Neural progenitor cell (in vitro differentiated cells): ENCODE data around the gene USP48. TPM values are rescaled to one million over a fixed set of nuclear protein-coding genes. Genes with fewer than 3 reads are reported as not detected.

Source experiments
- DNase-seq: peaks from one replicate; pipeline ENCODE4 v3.0.0-alpha.2; 2016; ENCODE audit warnings: low spot score
- H2AFZ ChIP-seq: fragments of 200-600 bp; sonication (generic); replicated peaks from 2 replicates; pipeline ENCODE4 v1.6.1; 2016; ENCODE audit warnings: antibody characterized with exemption
- H3F3A ChIP-seq: fragments of 200-600 bp; sonication (generic); 2 replicates; pipeline ENCODE4 v1.6.1; 2016; ENCODE audit warnings: antibody characterized with exemption, low read depth
- H3K27ac ChIP-seq: fragments of 200-600 bp; sonication (generic); 2 replicates; pipeline ENCODE4 v1.5.1; 2016; ENCODE audit warnings: mild to moderate bottlenecking
- H3K27me3 ChIP-seq: fragments of 200-600 bp; sonication (generic); 2 replicates; pipeline ENCODE4 v1.6.1; 2016; ENCODE audit warnings: mild to moderate bottlenecking, moderate library complexity
- H3K36me3 ChIP-seq: fragments of 200-600 bp; sonication (generic); 2 replicates; pipeline ENCODE4 v1.5.1; 2016
- H3K4me1 ChIP-seq: fragments of 200-600 bp; sonication (generic); 2 replicates; pipeline ENCODE4 v1.6.1; 2016; ENCODE audit warnings: mixed run types
- H3K4me2 ChIP-seq: fragments of 200-600 bp; sonication (generic); 2 replicates; pipeline ENCODE4 v1.6.1; 2016
- H3K4me3 ChIP-seq: fragments of 200-600 bp; sonication (generic); 2 replicates; pipeline ENCODE4 v1.5.1; 2016
- H3K79me2 ChIP-seq: fragments of 200-600 bp; sonication (generic); 2 replicates; pipeline ENCODE4 v1.6.1; 2016; ENCODE audit warnings: low read depth
- H3K9ac ChIP-seq: fragments of 200-600 bp; sonication (generic); 2 replicates; pipeline ENCODE4 v1.6.1; 2016
- H3K9me3 ChIP-seq: fragments of 200-600 bp; sonication (generic); 2 replicates; pipeline ENCODE4 v1.5.1; 2016; ENCODE audit warnings: low read depth
- H4K20me1 ChIP-seq: fragments of 200-600 bp; sonication (generic); 2 replicates; pipeline ENCODE4 v1.6.1; 2016; ENCODE audit warnings: low read depth
- H3K27ac Mint-ChIP-seq: 3 replicates; pipeline ENCODE4 v1.8.0; 2021; ENCODE audit warnings: mixed read lengths
- H3K27me3 Mint-ChIP-seq: 2 replicates; pipeline ENCODE4 v1.8.0; 2022; ENCODE audit warnings: low read depth, mild to moderate bottlenecking, inconsistent platforms, moderate library complexity, mixed read lengths; ENCODE audit not compliant: insufficient read depth
- H3K36me3 Mint-ChIP-seq: 3 replicates; pipeline ENCODE4 v1.8.0; 2021; ENCODE audit warnings: mixed read lengths
- H3K4me1 Mint-ChIP-seq: 3 replicates; pipeline ENCODE4 v1.8.0; 2021; ENCODE audit warnings: mixed read lengths
- H3K4me3 Mint-ChIP-seq: 3 replicates; pipeline ENCODE4 v1.8.0; 2021; ENCODE audit warnings: mild to moderate bottlenecking, moderate library complexity, mixed read lengths
- H3K9me3 Mint-ChIP-seq: 3 replicates; pipeline ENCODE4 v1.8.0; 2020; ENCODE audit warnings: mixed read lengths
- CTCF ChIP-seq: fragments of 200-600 bp; sonication (generic); IDR thresholded peaks from 2 replicates; pipeline ENCODE4 v1.5.1; 2017; ENCODE audit warnings: antibody characterized with exemption, mild to moderate bottlenecking
- EZH2 ChIP-seq: fragments of 200-600 bp; sonication (generic); IDR thresholded peaks from 2 replicates; pipeline ENCODE4 v1.6.1; 2017; ENCODE audit warnings: antibody characterized with exemption, mild to moderate bottlenecking, moderate library complexity
- EZH2phosphoT487 ChIP-seq: fragments of 200-600 bp; sonication (generic); IDR thresholded peaks from 2 replicates; pipeline ENCODE4 v1.6.1; 2017; ENCODE audit warnings: antibody characterized with exemption
- total RNA-seq: library from RNA; depleted of rRNA; stranded (reverse); fragments of >200 nt; gene quantifications from 2 replicates; pipeline ENCODE4 v1.2.3, GENCODE V29; 2015; ENCODE audit warnings: low replicate concordance

Gene USP48
- total RNA-seq, 1 donor from 2014 or later: 50.3 TPM

- Histone ChIP-seq H3K27ac (no peak overlapping the region), H3K4me3 (no peak overlapping the region), H3K9me3 (no peaks in the 10 kb centered on the region), H3K27me3 (no peaks in the 10 kb centered on the region), H3K9ac (no peak overlapping the region), H3K36me3 (no peaks in the 10 kb centered on the region), H3K79me2 (no peaks in the 10 kb centered on the region), H3K4me1 (peaks cover 15% of the 10 kb centered on the region), H4K20me1 (no peaks in the 10 kb centered on the region), H3F3A (peaks cover 17% of the 10 kb centered on the region), H2AFZ (no peak overlapping the region), H3K4me2 (no peak overlapping the region)
- H3K9me3 Mint-ChIP-seq: no peaks in the 10 kb centered on the region
- H3K27ac Mint-ChIP-seq: no peak overlapping the region
- no peak for DNase-seq
- H3K27me3 Mint-ChIP-seq: peaks cover 8% of the 10 kb centered on the region
- TF ChIP-seq EZH2: no peak
- TF ChIP-seq EZH2phosphoT487: no peak
- no peak for TF ChIP-seq CTCF
- H3K36me3 Mint-ChIP-seq: no peaks in the 10 kb centered on the region
- peaks cover 30% of the 10 kb centered on the region for H3K4me1 Mint-ChIP-seq
- no peak overlapping the region for H3K4me3 Mint-ChIP-seq
Observed at GRCh38 chr1:21636029-21636428, 146.9 kb downstream of the USP48 start.

GRCh38 chr1:21634806-21635535 lies 148.0 kb downstream of the USP48 start:
- Histone ChIP-seq H3K4me1 (peaks cover 23% of the 10 kb centered on the region), H3K27me3 (no peaks in the 10 kb centered on the region), H3F3A (peaks cover 28% of the 10 kb centered on the region), H3K27ac (no peak overlapping the region), H3K36me3 (no peaks in the 10 kb centered on the region), H3K79me2 (no peaks in the 10 kb centered on the region), H2AFZ (no peak overlapping the region), H3K9ac (no peak overlapping the region), H3K9me3 (no peaks in the 10 kb centered on the region), H4K20me1 (no peaks in the 10 kb centered on the region), H3K4me3 (no peak overlapping the region), H3K4me2 (peak overlapping the region; percentile 35)
- Mint-ChIP-seq H3K27ac (peak overlapping the region; percentile 69), H3K9me3 (no peaks in the 10 kb centered on the region), H3K4me3 (no peak overlapping the region), H3K27me3 (peaks cover 10% of the 10 kb centered on the region), H3K36me3 (no peaks in the 10 kb centered on the region), H3K4me1 (peaks cover 29% of the 10 kb centered on the region)
- no peak for TF ChIP-seq EZH2
- TF ChIP-seq EZH2phosphoT487: no peak
- no peak for TF ChIP-seq CTCF
- DNase-seq: no peak

- DNase-seq: no peak
- H3K36me3 Mint-ChIP-seq: no peaks in the 10 kb centered on the region
- Histone ChIP-seq H3K79me2 (no peaks in the 10 kb centered on the region), H3K27me3 (no peaks in the 10 kb centered on the region), H3K9ac (no peak overlapping the region), H3K9me3 (no peaks in the 10 kb centered on the region), H3K4me1 (peaks cover 29% of the 10 kb centered on the region), H3K27ac (no peak overlapping the region), H3F3A (peaks cover 32% of the 10 kb centered on the region), H3K4me3 (no peak overlapping the region), H4K20me1 (no peaks in the 10 kb centered on the region), H2AFZ (no peak overlapping the region), H3K36me3 (no peaks in the 10 kb centered on the region), H3K4me2 (no peak overlapping the region)
- H3K4me3 Mint-ChIP-seq: no peak overlapping the region
- H3K9me3 Mint-ChIP-seq: no peaks in the 10 kb centered on the region
- no peak overlapping the region for H3K27ac Mint-ChIP-seq
- H3K4me1 Mint-ChIP-seq: peaks cover 28% of the 10 kb centered on the region
- peaks cover 11% of the 10 kb centered on the region for H3K27me3 Mint-ChIP-seq
- TF ChIP-seq CTCF (no peak), EZH2phosphoT487 (no peak), EZH2 (no peak)
Observed at GRCh38 chr1:21633992-21634805, 148.8 kb downstream of the USP48 start.
